C4-2B (cell line): ENCODE results near the gene R3HDM4.

Source experiments
- CTCF ChIP-seq: fragments of 450-650 bp; conservative IDR thresholded peaks from 2 replicates; pipeline ENCODE4 v1.5.1; 2017; ENCODE audit warnings: mild to moderate bottlenecking
- ZFX ChIP-seq: fragments of 450-650 bp; IDR thresholded peaks from 2 replicates; pipeline ENCODE4 v1.6.1; 2017

- no peak for TF ChIP-seq CTCF
- TF ChIP-seq ZFX = no peak
Measured at GRCh38 chr19:861141-861755, 51.8 kb downstream of the R3HDM4 start.
